ENCODE results near the gene PLCB4.
"Not testable (repeated sequence)": the region's sequence is repeated elsewhere in the genome, so short reads cannot be mapped to it uniquely, and the experiment has no call there.

Gene PLCB4

GRCh38 chr20:9043364-9043763 lies 25.5 kb upstream of the PLCB4 start:
- Histone ChIP-seq H3K36me3 (no peaks in the 10 kb centered on the region), H3K27me3 (ENCODE audit: insufficient read depth, low read depth, severe bottlenecking) (no peaks in the 10 kb centered on the region), H3K9me3 (ENCODE audit: severe bottlenecking) (peaks cover 4% of the 10 kb centered on the region), H3K4me3 (ENCODE audit: low read depth, low read length) (no peak overlapping the region), H3K27ac (no peak overlapping the region)
- no peak for DNase-seq
- TF ChIP-seq CTCF (IDR thresholded peaks at IDR 0.05; ENCODE audit: low read depth, low read length): no peak

DNA sequence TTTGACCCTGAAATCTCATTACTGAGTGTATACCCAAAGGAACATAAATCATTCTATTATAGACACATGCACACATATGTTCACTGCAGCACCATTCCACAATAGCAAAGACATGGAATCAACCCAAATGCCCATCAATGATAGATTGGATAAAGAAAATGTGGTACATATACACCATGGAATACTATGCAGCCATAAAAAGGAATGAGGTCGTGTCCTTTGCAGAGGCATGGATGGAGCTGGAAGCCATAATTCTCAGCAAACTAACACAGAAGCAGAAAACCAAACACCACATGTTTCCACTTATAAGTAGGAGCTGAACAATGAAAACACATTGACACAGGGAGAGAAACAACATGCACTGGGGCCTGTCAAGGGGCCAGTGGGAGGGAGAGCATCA lies 21.0 kb upstream of the PLCB4 start:
- not testable (repeated sequence) for H3K9me3 ChIP-seq (ENCODE audit: severe bottlenecking); H3K27me3 ChIP-seq (ENCODE audit: insufficient read depth, low read depth, severe bottlenecking)

DNA sequence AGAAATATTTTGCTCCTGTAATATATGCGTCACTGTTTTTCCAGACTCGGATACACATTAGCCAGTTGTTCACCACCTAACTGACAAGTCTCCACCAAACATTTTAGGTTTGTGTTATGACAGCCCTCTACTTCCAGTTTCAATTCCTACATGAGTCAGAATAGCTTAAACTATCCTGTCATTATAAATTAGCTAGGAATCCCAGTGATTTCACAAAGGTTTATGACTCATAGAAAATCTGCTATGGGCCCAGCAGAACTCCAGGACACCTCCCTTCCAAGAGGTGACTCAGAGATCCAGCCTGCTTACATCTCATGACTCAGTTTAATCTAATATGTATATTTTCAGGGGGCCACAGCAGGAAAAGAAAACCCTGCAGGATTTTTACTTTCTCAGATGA lies 17.4 kb upstream of the PLCB4 start:
- H3K27ac ChIP-seq: no peak overlapping the region

More for the DNA sequence above, 21.0 kb upstream of the PLCB4 start:
- not testable (repeated sequence) for H3K27ac ChIP-seq; H3K36me3 ChIP-seq; H3K4me3 ChIP-seq (ENCODE audit: low read depth, low read length); DNase-seq

DNA sequence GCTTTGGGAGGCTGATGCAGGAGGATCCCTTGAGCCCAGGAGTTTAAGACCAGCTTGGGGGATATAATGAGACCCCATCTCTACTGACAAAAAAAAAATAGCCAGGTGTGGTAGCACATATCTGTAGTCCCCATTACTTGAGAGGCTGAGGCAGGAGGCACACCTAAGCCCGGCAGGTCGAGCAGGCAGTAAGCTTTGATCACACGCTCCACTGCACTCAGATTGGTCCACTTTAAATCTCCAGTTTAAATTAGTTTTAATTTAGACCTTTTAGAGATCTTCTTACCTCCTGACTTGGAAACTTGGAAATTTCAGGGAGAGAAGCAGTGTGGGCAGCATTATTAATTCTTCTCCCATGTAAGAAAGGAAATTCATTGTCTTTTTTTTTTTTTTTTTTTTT lies 16.8 kb upstream of the PLCB4 start:
- no peak overlapping the region for H3K4me3 ChIP-seq (ENCODE audit: low read depth, low read length)
- no peaks in the 10 kb centered on the region for H3K36me3 ChIP-seq
- H3K9me3 ChIP-seq (ENCODE audit: severe bottlenecking): peaks cover 4% of the 10 kb centered on the region
- no peak for TF ChIP-seq CTCF (IDR thresholded peaks at IDR 0.05; ENCODE audit: low read depth, low read length)
- H3K27me3 ChIP-seq (ENCODE audit: insufficient read depth, low read depth, severe bottlenecking): no peaks in the 10 kb centered on the region
- peak; percentile 11 for DNase-seq
- H3K27ac ChIP-seq: no peak overlapping the region

More for the DNA sequence above, 17.4 kb upstream of the PLCB4 start:
- H3K4me3 ChIP-seq (ENCODE audit: low read depth, low read length): no peak overlapping the region
- no peak for DNase-seq
- no peak for TF ChIP-seq CTCF (IDR thresholded peaks at IDR 0.05; ENCODE audit: low read depth, low read length)
- H3K9me3 ChIP-seq (ENCODE audit: severe bottlenecking): peaks cover 4% of the 10 kb centered on the region
- no peaks in the 10 kb centered on the region for H3K27me3 ChIP-seq (ENCODE audit: insufficient read depth, low read depth, severe bottlenecking)
- no peaks in the 10 kb centered on the region for H3K36me3 ChIP-seq

DNA sequence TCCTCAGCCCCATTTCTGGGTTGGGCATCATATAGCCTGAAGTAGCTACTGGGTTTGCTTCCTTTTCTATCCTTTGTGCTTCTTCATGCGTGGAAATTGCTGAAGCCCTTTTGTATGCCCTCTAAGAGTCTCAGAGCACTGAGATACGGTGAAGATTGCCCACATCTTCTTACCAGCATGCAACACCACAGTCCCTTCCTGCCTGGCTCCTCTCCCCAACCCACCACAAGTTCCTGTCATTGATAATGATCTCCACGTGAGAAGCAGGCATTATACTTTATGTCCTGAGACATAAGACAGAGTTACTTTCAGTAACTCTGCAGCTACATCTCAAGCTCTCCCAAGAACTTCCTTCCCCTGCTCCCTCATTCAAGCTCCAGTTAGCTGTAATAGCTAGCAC lies 15.8 kb upstream of the PLCB4 start:
- H3K27ac ChIP-seq: no peak overlapping the region
- no peaks in the 10 kb centered on the region for H3K27me3 ChIP-seq (ENCODE audit: insufficient read depth, low read depth, severe bottlenecking)
- peaks cover under 1% of the 10 kb centered on the region for H3K9me3 ChIP-seq (ENCODE audit: severe bottlenecking)
- no peak overlapping the region for H3K4me3 ChIP-seq (ENCODE audit: low read depth, low read length)
- no peaks in the 10 kb centered on the region for H3K36me3 ChIP-seq
- no peak for DNase-seq
- TF ChIP-seq CTCF (IDR thresholded peaks at IDR 0.05; ENCODE audit: low read depth, low read length): no peak

DNA sequence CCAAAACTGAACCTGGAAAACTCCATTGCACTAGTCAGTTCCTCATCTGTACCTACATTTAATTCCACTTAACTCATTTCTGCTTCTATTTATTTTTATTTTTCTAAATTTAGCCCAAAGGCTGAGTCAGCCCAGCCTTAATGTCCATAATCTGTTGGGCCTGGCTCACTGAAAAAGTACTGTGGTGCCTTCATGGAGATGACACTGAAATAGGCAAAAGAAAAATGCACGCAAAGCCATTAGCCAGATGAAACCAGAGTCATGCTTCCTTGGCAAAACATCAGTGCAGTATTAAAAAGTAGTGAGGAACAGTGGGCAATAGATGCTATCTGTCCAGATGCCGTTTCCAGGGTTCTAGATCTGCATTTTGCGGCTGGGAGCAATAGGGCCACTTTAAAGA lies 14.7 kb upstream of the PLCB4 start:
- no peak overlapping the region for H3K27ac ChIP-seq
- no peak for DNase-seq

More for the DNA sequence above, 14.7 kb upstream of the PLCB4 start:
- no peak for TF ChIP-seq CTCF (IDR thresholded peaks at IDR 0.05; ENCODE audit: low read depth, low read length)
- H3K4me3 ChIP-seq (ENCODE audit: low read depth, low read length): no peak overlapping the region
- H3K27me3 ChIP-seq (ENCODE audit: insufficient read depth, low read depth, severe bottlenecking): no peaks in the 10 kb centered on the region
- H3K9me3 ChIP-seq (ENCODE audit: severe bottlenecking): no peaks in the 10 kb centered on the region
- H3K36me3 ChIP-seq: no peaks in the 10 kb centered on the region
